GM12878 (cell line): ENCODE measurements around the gene KRTAP5-8. TPM values are rescaled to one million over a fixed set of nuclear protein-coding genes. Genes with fewer than 3 reads are reported as not detected.

Source experiments
- ATAC-seq: fragments of 200-7000 bp; cut with Tn5 transposase; 3 replicates; pipeline ENCODE4 v1.9.1; 2020; ENCODE audit warnings: mild to moderate bottlenecking, moderate library complexity
- BruUV-seq: library from RNA; stranded (reverse); fragments of 400-500 nt; replicated peaks from 2 replicates; lab custom pipeline; 2021; lab: Mats Ljungman, UMichigan
- CTCF ChIA-PET: fragments of 300-600 bp; sonication (Branson Sonifier 250); formaldehyde crosslinking; extraction: SDS; loops from one replicate; lab custom pipeline; 2021; ENCODE audit warnings: inconsistent platforms; lab: Yijun Ruan, JAX
- POLR2A ChIA-PET: fragments of 350-600 bp; formaldehyde crosslinking; extraction: SDS; loops from one replicate; lab custom pipeline; 2021; ENCODE audit warnings: inconsistent platforms; lab: Charles Lee
- RAD21 ChIA-PET: fragments of 300-600 bp; sonication (Branson Sonifier 250); formaldehyde crosslinking; loops from one replicate; lab custom pipeline; 2023; ENCODE audit warnings: antibody characterized with exemption; ENCODE audit not compliant: unreplicated experiment; lab: Charles Lee
- SMC1A ChIA-PET: fragments of 300-600 bp; sonication (Branson Sonifier 250); formaldehyde crosslinking; loops from one replicate; lab custom pipeline; 2023; ENCODE audit not compliant: unreplicated experiment, uncharacterized antibody; lab: Charles Lee
- DNase-seq: peaks from one replicate; pipeline ENCODE4 v3.0.0-alpha.2; 2011; ENCODE audit warnings: low read depth, low spot score
- FAIRE-seq: peaks from 3 replicates; lab custom pipeline; 2011; peaks lifted over from hg19 to GRCh38; lab: Jason Lieb, UNC
- H2AFZ ChIP-seq: 2 replicates; pipeline ENCODE4 v1.6.0; 2011; ENCODE audit warnings: low read depth, low read length, control low read depth; ENCODE audit not compliant: control insufficient read depth
- H3K27ac ChIP-seq: 2 replicates; pipeline ENCODE4 v1.5.1; 2011; ENCODE audit warnings: control low read depth; ENCODE audit not compliant: control insufficient read depth, insufficient read depth
- H3K27me3 ChIP-seq, 2 experiments: replicated peaks in 1 of 2; 2 replicates each; pipeline versions ENCODE4 v1.6.0 to v1.6.1; 2011; ENCODE audit warnings: low read length in 1 of 2; ENCODE audit not compliant: control insufficient read depth in 2 of 2, insufficient read depth in 2 of 2
- H3K36me3 ChIP-seq, 2 experiments: 2 replicates each; pipeline ENCODE4 v1.5.1; 2011; ENCODE audit warnings: low read length in 1 of 2; ENCODE audit not compliant: control insufficient read depth in 2 of 2, insufficient read depth in 2 of 2
- H3K4me1 ChIP-seq: 2 replicates; pipeline ENCODE4 v1.6.1; 2011; ENCODE audit warnings: mild to moderate bottlenecking, low read length, moderate library complexity, mixed read lengths; ENCODE audit not compliant: control insufficient read depth, insufficient read depth
- H3K4me2 ChIP-seq: 2 replicates; pipeline ENCODE4 v1.6.0; 2011; ENCODE audit warnings: control low read depth; ENCODE audit not compliant: control insufficient read depth, insufficient read depth
- H3K4me3 ChIP-seq: fragments of 200-600 bp; sonication (generic); 2 replicates; pipeline ENCODE4 v1.5.1; 2016
- H3K79me2 ChIP-seq: 2 replicates; pipeline ENCODE4 v1.6.0; 2011; ENCODE audit warnings: low read length; ENCODE audit not compliant: control insufficient read depth, insufficient read depth
- H3K9ac ChIP-seq: 2 replicates; pipeline ENCODE4 v1.8.0; 2011; ENCODE audit warnings: low read length, control low read depth, mixed read lengths; ENCODE audit not compliant: control insufficient read depth, insufficient read depth
- H3K9me3 ChIP-seq: replicated peaks from 3 replicates; pipeline ENCODE4 v1.5.1; 2011; ENCODE audit warnings: mild to moderate bottlenecking, low read length; ENCODE audit not compliant: control insufficient read depth, insufficient read depth
- H4K20me1 ChIP-seq: 2 replicates; pipeline ENCODE4 v1.6.0; 2011; ENCODE audit not compliant: control insufficient read depth, insufficient read depth
- EED ChIP-seq: sonication (generic); IDR thresholded peaks from 2 replicates; pipeline ENCODE4 v1.6.1; 2016; ENCODE audit warnings: antibody characterized with exemption, low read depth
- EP300 ChIP-seq, 2 experiments: fragments of 150-350 bp in 1 of 2; IDR thresholded peaks; 2 replicates each; pipeline ENCODE4 v1.6.1; 2011 to 2012; ENCODE audit warnings: low read depth in 2 of 2, low read length in 2 of 2, borderline replicate concordance in 1 of 2, improper control_type of control experiment in 1 of 2, inconsistent platforms in 1 of 2; ENCODE audit not compliant: control insufficient read depth in 1 of 2
- GATAD2B ChIP-seq: fragments of 450-650 bp; conservative IDR thresholded peaks from 2 replicates; pipeline ENCODE4 v1.6.1; 2017; ENCODE audit warnings: low read depth, mild to moderate bottlenecking, moderate library complexity
- HDAC2 ChIP-seq: fragments of 200-600 bp; sonication (generic); IDR thresholded peaks from 2 replicates; pipeline ENCODE4 v1.6.1; 2017
- KAT2A ChIP-seq: conservative IDR thresholded peaks from 2 replicates; pipeline ENCODE4 v1.6.1; 2011; ENCODE audit warnings: low read depth, low read length; ENCODE audit not compliant: control insufficient read depth
- RAD21 ChIP-seq: IDR thresholded peaks from 2 replicates; pipeline ENCODE4 v1.6.1; 2011; ENCODE audit warnings: mild to moderate bottlenecking, low read depth, low read length, moderate library complexity; ENCODE audit not compliant: insufficient read depth
- WGBS: methylation state at CpG from one replicate; pipeline ENCODE4 v1.1.6; 2016; ENCODE audit warnings: low lambda C conversion rate; ENCODE audit not compliant: insufficient replicate concordance, insufficient coverage; ENCODE audit errors: missing lambda C conversion rate; 5-methylcytosine and 5-hydroxymethylcytosine counted together
- in situ Hi-C: fragments of 300-500 bp; cut with MboI; formaldehyde crosslinking; loops from 9 replicates; pipeline ENCODE4 v1.14.3; 2018; ENCODE audit warnings: mixed read lengths
- intact Hi-C: fragments of 100-400 bp; cut with micrococcal nuclease; formaldehyde crosslinking; loops from one replicate; pipeline ENCODE4 v1.14.2; 2022; ENCODE audit not compliant: unreplicated experiment
- polyA plus RNA-seq, 11 experiments: library from polyadenylated mRNA; depleted of rRNA in 4 of 11; unstranded in 6 of 11; stranded (reverse) in 5 of 11; fragments of >200 nt; fragmentation: Nextera tagmentation in 4 of 11; fragmentation: Illumina TruSeq in 1 of 11; extraction: Ambion mirVana in 4 of 11; extraction: Trizol in 1 of 11; gene quantifications; 1 replicate in 1 of 11; 2 replicates in 10 of 11; pipeline versions ENCODE4 v1.2.1 to v1.2.3, GENCODE V29; 2011 to 2016; ENCODE audit warnings: inconsistent platforms in 2 of 11, missing spikeins in 2 of 11, low read depth in 1 of 11
- total RNA-seq, 4 experiments: library from RNA; depleted of rRNA in 3 of 4; stranded (reverse); fragments of >200 nt in 3 of 4; fragmentation: Illumina TruSeq in 1 of 4; extraction: Trizol in 1 of 4; gene quantifications; 2 replicates each; pipeline versions ENCODE4 v1.2.1 to v1.2.3, GENCODE V29; 2013 to 2021
- TF ChIP-seq, protein P1 (sequence below): fragments of 450-650 bp; IDR thresholded peaks from 2 replicates; pipeline ENCODE4 v1.6.1; 2016; ENCODE audit warnings: mild to moderate bottlenecking, moderate library complexity, borderline replicate concordance
- TF ChIP-seq, protein P2 (sequence below): fragments of 450-650 bp; IDR thresholded peaks from 2 replicates; pipeline ENCODE4 v1.6.1; 2018; ENCODE audit warnings: mild to moderate bottlenecking, low read depth, moderate library complexity; ENCODE audit not compliant: partially characterized antibody
- TF ChIP-seq, protein P3 (sequence below): fragments of 450-650 bp; IDR thresholded peaks from 2 replicates; pipeline ENCODE4 v1.6.1; 2017; ENCODE audit warnings: mild to moderate bottlenecking

The KRTAP5-8 gene
- total and polyA plus RNA-seq, 10 of the 15 experiments (the other 5 are each of a cell fraction or from before 2014, with no cell fraction given) = 0.07 to 0.36 (median 0.13) TPM; not detected in 6

DNA sequence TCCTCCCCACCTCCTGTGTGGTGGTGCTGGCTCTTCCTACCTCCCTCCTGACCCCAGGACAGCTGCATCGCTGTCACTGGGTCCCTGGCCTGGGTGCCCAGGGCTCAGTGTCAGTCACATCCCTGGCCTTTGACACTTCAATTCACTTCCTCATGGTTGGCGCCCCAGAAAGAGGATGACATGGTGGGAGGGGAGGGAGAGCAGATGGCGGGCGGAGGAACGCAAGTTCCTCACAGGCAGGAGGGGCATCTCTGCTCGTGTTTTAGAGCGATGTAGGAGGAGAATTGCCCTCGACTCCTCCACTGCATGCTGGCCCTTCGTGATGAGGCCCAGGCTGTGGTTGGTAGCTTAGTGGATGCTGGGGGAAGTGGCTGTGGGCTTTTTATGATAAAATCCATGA lies 45.9 kb upstream of the KRTAP5-8 start:
- intact Hi-C loops (no loop called here), in situ Hi-C loops (no loop called here)
- ATAC-seq (no peak), FAIRE-seq (no peak), DNase-seq (no peak)
- no peaks in the 10 kb centered on the region; the same call in 2 of the 3 replicates for H3K9me3 ChIP-seq
- WGBS = 96% methylated on average over 9 of the region's 9 CpGs
- H3K27me3 ChIP-seq = no peaks in the 10 kb centered on the region
- no peak overlapping the region for H3K27ac ChIP-seq
- no peak overlapping the region for H3K4me3 ChIP-seq
- no TSS peak for BruUV-seq
- H3K9ac ChIP-seq = no peak overlapping the region
- ChIA-PET CTCF (no interaction called here), RAD21 (no interaction called here), SMC1A (no interaction called here), POLR2A (no interaction called here)
- H2AFZ ChIP-seq = no peak overlapping the region
- H4K20me1 ChIP-seq = no peaks in the 10 kb centered on the region
- H3K4me2 ChIP-seq = no peak overlapping the region
- no peaks in the 10 kb centered on the region for H3K79me2 ChIP-seq
- TF ChIP-seq, protein P1, sequence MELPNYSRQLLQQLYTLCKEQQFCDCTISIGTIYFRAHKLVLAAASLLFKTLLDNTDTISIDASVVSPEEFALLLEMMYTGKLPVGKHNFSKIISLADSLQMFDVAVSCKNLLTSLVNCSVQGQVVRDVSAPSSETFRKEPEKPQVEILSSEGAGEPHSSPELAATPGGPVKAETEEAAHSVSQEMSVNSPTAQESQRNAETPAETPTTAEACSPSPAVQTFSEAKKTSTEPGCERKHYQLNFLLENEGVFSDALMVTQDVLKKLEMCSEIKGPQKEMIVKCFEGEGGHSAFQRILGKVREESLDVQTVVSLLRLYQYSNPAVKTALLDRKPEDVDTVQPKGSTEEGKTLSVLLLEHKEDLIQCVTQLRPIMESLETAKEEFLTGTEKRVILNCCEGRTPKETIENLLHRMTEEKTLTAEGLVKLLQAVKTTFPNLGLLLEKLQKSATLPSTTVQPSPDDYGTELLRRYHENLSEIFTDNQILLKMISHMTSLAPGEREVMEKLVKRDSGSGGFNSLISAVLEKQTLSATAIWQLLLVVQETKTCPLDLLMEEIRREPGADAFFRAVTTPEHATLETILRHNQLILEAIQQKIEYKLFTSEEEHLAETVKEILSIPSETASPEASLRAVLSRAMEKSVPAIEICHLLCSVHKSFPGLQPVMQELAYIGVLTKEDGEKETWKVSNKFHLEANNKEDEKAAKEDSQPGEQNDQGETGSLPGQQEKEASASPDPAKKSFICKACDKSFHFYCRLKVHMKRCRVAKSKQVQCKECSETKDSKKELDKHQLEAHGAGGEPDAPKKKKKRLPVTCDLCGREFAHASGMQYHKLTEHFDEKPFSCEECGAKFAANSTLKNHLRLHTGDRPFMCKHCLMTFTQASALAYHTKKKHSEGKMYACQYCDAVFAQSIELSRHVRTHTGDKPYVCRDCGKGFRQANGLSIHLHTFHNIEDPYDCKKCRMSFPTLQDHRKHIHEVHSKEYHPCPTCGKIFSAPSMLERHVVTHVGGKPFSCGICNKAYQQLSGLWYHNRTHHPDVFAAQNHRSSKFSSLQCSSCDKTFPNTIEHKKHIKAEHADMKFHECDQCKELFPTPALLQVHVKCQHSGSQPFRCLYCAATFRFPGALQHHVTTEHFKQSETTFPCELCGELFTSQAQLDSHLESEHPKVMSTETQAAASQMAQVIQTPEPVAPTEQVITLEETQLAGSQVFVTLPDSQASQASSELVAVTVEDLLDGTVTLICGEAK = no peak
- TF ChIP-seq HDAC2 (no peak), RAD21 (no peak), EED (no peak), EP300 (IDR thresholded peaks at IDR 0.05; ENCODE audit: borderline replicate concordance in 1 of 2, control insufficient read depth in 1 of 2, low read depth in 2 of 2, low read length in 2 of 2) (no peak), KAT2A (no peak), GATAD2B (no peak)
- TF ChIP-seq, protein P2, sequence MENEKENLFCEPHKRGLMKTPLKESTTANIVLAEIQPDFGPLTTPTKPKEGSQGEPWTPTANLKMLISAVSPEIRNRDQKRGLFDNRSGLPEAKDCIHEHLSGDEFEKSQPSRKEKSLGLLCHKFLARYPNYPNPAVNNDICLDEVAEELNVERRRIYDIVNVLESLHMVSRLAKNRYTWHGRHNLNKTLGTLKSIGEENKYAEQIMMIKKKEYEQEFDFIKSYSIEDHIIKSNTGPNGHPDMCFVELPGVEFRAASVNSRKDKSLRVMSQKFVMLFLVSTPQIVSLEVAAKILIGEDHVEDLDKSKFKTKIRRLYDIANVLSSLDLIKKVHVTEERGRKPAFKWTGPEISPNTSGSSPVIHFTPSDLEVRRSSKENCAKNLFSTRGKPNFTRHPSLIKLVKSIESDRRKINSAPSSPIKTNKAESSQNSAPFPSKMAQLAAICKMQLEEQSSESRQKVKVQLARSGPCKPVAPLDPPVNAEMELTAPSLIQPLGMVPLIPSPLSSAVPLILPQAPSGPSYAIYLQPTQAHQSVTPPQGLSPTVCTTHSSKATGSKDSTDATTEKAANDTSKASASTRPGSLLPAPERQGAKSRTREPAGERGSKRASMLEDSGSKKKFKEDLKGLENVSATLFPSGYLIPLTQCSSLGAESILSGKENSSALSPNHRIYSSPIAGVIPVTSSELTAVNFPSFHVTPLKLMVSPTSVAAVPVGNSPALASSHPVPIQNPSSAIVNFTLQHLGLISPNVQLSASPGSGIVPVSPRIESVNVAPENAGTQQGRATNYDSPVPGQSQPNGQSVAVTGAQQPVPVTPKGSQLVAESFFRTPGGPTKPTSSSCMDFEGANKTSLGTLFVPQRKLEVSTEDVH = no peak
- TF ChIP-seq, protein P3, sequence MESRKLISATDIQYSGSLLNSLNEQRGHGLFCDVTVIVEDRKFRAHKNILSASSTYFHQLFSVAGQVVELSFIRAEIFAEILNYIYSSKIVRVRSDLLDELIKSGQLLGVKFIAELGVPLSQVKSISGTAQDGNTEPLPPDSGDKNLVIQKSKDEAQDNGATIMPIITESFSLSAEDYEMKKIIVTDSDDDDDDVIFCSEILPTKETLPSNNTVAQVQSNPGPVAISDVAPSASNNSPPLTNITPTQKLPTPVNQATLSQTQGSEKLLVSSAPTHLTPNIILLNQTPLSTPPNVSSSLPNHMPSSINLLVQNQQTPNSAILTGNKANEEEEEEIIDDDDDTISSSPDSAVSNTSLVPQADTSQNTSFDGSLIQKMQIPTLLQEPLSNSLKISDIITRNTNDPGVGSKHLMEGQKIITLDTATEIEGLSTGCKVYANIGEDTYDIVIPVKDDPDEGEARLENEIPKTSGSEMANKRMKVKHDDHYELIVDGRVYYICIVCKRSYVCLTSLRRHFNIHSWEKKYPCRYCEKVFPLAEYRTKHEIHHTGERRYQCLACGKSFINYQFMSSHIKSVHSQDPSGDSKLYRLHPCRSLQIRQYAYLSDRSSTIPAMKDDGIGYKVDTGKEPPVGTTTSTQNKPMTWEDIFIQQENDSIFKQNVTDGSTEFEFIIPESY = no peak
- peaks cover 20 to 27% of the 10 kb centered on the region in 2 experiments for H3K36me3 ChIP-seq
- peaks cover 11% of the 10 kb centered on the region for H3K4me1 ChIP-seq
